Mammary epithelial cell (primary cell): ENCODE measurements around the gene AK8.

Experiments used
- EZH2 ChIP-seq: IDR thresholded peaks from 2 replicates; pipeline ENCODE4 v1.6.1; 2012; ENCODE audit warnings: low read length, inconsistent platforms, borderline replicate concordance
- TF ChIP-seq, protein P1 (sequence below), 2 donors: IDR thresholded peaks in 1 of 2; conservative IDR thresholded peaks in 1 of 2; 2 replicates each; pipeline ENCODE4 v1.5.1; 2011 to 2012; ENCODE audit warnings: inconsistent platforms in 2 of 2, low read length in 2 of 2, mild to moderate bottlenecking in 2 of 2, control low read depth in 1 of 2, low read depth in 1 of 2; ENCODE audit not compliant: insufficient read depth in 1 of 2; ENCODE audit errors: extremely low read depth in 1 of 2

DNA sequence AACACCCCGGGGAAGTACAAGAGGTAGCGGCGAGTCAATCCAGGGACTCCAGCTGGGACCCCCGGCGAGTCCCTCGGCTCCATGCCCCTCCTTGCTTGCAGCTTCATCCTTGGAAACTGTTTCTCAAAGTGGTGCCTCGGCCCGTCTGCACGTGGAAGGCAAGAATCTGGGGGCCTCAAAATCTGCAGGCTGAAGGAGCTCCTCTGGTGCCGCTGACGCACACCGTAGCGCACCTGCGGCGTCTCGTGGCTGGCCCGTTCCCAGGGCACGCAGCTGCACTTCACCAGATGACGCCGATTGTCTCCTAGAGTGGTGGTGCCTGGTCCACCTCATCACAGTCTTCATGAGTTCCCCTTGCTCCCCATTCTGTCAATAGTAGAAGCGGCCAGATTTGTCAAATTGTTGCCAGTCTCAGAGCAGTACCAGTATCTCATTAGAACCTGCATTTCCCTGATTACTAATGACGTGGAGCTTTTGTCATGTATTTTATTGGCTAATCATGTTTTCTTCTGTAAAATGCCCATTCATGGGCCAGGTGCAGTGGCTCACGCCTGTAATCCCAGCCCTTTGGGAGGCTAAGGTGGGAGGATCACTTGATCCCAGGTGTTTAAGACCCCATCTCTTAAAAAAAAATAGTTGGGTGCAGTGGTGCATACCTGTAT is 169.2 kb downstream of the AK8 start:
- TF ChIP-seq, protein P1, sequence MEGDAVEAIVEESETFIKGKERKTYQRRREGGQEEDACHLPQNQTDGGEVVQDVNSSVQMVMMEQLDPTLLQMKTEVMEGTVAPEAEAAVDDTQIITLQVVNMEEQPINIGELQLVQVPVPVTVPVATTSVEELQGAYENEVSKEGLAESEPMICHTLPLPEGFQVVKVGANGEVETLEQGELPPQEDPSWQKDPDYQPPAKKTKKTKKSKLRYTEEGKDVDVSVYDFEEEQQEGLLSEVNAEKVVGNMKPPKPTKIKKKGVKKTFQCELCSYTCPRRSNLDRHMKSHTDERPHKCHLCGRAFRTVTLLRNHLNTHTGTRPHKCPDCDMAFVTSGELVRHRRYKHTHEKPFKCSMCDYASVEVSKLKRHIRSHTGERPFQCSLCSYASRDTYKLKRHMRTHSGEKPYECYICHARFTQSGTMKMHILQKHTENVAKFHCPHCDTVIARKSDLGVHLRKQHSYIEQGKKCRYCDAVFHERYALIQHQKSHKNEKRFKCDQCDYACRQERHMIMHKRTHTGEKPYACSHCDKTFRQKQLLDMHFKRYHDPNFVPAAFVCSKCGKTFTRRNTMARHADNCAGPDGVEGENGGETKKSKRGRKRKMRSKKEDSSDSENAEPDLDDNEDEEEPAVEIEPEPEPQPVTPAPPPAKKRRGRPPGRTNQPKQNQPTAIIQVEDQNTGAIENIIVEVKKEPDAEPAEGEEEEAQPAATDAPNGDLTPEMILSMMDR (conservative IDR thresholded peaks at IDR 0.05 in 1 of 2, IDR thresholded peaks at IDR 0.05 in 1 of 2; ENCODE audit: extremely low read depth in 1 of 2, insufficient read depth in 1 of 2, low read depth in 1 of 2, low read length in 2 of 2) = no peak
- no peak for TF ChIP-seq EZH2
